ENCODE measurements around the gene AGBL4.

DNA sequence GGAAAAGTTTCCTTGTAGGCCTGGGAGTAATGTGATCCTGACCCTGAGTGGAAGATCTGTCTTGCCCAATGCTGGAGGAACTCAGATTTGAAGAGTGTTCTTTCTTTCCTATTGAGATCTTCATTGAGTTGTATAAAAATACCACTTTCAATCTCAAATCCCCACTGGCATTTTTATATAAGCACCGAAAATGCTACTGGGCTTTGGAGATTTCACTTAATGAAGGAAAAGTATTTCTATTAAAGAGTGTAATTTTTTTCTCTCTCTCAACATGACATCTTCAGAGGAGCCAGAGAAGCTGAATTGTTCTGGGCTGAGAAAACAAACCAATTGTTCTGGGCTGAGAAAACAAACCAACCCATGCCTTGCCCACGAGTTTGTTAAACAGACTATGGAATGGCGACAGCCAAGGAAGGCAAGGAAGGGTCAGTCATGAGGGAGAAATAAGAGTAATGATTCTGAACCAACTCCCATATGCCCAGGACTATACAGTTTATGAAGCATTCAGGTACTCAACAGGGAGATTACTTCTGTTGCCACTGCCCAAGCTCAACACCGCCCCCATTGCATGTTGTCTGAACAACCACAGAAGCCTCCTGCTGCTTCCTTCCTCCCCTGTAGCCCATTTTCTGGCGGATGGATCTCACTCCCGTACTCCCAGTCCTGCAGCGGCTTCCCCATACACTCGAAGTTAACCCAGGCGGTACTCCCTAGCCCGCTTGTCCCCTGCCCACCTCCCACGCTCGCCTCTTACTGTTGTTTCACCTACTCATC, 1350.2 kb downstream of the AGBL4 start:
- TF ChIP-seq, protein P1, sequence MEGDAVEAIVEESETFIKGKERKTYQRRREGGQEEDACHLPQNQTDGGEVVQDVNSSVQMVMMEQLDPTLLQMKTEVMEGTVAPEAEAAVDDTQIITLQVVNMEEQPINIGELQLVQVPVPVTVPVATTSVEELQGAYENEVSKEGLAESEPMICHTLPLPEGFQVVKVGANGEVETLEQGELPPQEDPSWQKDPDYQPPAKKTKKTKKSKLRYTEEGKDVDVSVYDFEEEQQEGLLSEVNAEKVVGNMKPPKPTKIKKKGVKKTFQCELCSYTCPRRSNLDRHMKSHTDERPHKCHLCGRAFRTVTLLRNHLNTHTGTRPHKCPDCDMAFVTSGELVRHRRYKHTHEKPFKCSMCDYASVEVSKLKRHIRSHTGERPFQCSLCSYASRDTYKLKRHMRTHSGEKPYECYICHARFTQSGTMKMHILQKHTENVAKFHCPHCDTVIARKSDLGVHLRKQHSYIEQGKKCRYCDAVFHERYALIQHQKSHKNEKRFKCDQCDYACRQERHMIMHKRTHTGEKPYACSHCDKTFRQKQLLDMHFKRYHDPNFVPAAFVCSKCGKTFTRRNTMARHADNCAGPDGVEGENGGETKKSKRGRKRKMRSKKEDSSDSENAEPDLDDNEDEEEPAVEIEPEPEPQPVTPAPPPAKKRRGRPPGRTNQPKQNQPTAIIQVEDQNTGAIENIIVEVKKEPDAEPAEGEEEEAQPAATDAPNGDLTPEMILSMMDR (IDR thresholded peaks at IDR 0.05 in 8 of 11, conservative IDR thresholded peaks at IDR 0.05 in 3 of 11): no peak
- TF ChIP-seq POLR2A (IDR thresholded peaks at IDR 0.05) (no peak), POLR2AphosphoS5 (IDR thresholded peaks at IDR 0.05) (no peak)
